Fibroblast of peridontal ligament (primary cell): Measurements from ENCODE around the gene LIME1.

Experiments used
- DNase-seq: peaks from one replicate; pipeline ENCODE4 v3.0.0-alpha.2; 2010; ENCODE audit errors: extremely low read depth

Gene LIME1

DNA sequence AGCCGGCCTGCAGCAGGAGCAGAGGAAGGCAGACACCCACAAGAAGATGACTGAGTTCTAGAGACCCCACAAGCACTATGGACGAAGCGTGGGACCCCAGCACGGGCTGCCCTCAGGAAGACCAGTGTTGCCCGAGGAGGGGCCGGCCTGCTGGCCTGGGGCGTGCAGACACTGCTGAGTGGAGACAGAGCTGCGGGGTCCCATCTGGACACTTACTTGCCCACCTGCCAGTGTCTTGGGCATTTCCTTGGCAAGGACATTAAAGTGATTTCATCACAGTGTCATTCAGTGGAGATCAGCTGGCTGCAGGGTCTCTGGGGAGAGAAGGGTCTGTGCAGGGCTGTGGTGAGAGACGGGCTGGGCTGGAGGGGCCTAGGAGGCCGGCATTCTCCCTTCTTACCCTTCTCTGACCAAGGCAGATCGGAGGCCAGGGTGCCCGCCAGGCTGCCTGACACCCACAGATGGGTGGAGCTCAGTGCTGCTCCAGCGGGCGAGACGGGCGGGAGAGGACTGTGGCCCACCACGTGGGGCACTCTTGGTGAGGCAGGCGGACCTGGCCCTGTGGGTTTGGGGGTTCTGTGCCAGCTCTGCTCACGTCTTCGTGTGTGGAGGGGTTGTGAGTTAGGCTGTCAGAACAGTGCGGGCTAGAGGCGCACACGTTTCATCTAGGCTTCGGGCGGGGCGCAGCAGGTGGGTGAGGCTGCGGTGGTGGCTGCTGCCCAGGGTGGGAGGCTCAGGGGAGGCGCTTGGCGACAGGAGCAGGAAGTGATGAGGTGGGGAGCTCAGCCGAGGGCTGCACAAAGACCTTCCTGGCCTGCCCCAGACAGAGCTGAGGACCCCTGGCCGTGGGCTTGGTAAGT is at the start of gene LIME1:
Gene LIME1, plus strand, starts transcription at position 806 of the 860 bp plus-strand sequence. CDS start 886 bp downstream, outside the sequence.
- DNase-seq, result no peak

DNA sequence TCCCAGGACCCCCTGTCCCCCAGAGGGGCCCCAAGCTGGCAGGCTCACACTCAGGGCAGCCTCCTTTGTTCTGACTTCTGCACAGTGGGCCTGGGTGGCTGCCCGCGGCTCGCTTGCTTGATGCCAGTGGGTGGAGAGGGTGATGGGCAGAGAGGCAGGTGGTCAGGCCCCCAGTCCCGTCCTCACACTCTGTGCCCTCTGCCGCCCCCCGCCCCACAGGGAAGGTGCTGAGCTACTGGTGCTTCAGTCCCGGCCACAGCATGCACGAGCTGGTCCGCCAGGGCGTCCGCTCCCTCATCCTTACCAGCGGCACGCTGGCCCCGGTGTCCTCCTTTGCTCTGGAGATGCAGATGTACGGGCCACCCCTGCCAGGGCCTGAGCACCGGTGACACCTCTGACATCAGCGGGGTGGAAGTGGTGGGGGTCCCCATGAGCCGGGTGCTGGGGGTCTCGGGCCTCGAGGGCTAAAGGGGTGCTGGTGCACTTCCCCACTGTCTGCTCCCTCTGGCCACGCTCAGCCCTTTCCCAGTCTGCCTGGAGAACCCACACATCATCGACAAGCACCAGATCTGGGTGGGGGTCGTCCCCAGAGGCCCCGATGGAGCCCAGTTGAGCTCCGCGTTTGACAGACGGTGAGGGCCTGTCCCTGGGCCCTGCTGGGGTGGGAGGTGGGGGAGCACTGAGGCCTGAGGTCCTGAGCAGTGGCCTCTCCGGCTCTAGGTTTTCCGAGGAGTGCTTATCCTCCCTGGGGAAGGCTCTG is 48.9 kb upstream of the LIME1 start:
- DNase-seq, result no peak

- no peak for DNase-seq
Observed at GRCh38 chr20:63688228-63689045, 48.0 kb upstream of the LIME1 start.

- no peak for DNase-seq
Observed at GRCh38 chr20:63689046-63690002, 47.1 kb upstream of the LIME1 start.

DNA sequence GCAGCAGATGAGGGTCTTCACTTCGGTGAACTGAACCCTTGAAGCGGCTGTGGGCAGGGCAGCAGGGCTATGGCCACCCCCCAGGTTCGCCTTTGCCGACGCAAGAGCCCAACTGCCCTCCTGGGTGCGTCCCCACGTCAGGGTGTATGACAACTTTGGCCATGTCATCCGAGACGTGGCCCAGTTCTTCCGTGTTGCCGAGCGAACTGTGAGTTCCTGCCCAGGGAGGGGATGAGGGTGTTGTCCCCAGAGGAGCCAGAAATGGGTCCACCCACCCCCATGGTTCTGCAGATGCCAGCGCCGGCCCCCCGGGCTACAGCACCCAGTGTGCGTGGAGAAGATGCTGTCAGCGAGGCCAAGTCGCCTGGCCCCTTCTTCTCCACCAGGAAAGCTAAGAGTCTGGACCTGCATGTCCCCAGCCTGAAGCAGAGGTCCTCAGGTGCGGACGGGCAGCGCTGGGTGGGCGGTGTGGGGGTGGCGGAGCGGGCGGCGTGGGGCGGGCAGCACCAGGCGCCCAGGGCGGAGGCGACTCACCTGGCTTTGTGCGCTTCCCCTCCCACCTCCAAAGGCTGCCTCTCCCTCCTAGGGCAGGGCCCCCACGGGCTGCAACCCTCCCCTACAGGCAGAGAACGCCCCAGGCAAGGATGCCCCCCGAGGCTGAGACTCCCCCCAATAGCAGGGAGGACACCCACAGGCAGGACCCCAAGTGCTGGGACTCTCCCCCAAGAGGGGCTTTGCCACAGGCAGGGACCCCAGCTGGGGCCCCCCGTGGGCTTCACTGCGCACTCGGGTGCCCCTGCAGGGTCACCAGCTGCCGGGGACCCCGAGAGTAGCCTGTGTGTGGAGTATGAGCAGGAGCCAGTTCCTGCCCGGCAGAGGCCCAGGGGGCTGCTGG is 46.2 kb upstream of the LIME1 start:
- DNase-seq, result no peak

GRCh38 chr20:63690898-63691710 is 45.4 kb upstream of the LIME1 start:
- no peak for DNase-seq

DNA sequence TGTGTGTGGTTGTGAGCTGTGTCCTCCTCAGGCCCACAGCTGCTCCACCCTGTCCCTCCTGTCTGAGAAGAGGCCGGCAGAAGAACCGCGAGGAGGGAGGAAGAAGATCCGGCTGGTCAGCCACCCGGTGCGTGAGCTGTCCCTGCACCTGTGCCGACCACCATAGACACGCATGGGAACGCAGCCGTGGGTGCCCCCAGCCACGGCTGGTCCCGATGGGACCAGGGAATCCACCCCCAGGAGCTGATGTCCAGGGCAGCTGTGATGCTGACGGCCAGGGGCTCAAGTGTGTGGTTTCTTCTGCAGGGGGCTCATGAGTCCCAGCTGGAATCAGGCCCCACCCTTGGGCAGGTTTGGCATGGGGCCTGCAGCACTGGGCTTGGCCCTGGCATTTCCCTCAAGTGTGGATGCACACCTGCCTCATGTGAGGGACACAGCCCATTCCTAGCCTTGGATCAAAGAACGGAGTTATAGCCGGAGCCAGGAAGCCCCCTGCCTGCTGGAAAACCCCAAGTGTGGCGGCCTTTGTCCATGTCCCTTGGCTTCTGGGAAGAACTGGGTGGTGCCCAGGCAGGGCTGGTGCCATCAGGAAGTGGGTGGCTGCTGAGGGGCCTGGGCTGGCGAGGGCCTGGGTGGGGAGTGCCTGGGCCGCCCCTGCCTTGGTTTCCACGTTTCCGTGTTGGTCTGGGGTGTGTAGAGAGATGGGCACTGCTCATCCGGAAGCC is 44.6 kb upstream of the LIME1 start:
- DNase-seq, result no peak

- DNase-seq, result no peak
Observed at GRCh38 chr20:63692436-63693082, 43.9 kb upstream of the LIME1 start.

GRCh38 chr20:63693083-63693732 is 43.3 kb upstream of the LIME1 start:
- DNase-seq, result no peak

GRCh38 chr20:63693733-63694583 is 42.5 kb upstream of the LIME1 start:
- DNase-seq, result no peak

GRCh38 chr20:63694584-63695423 is 41.7 kb upstream of the LIME1 start:
- no peak for DNase-seq

DNA sequence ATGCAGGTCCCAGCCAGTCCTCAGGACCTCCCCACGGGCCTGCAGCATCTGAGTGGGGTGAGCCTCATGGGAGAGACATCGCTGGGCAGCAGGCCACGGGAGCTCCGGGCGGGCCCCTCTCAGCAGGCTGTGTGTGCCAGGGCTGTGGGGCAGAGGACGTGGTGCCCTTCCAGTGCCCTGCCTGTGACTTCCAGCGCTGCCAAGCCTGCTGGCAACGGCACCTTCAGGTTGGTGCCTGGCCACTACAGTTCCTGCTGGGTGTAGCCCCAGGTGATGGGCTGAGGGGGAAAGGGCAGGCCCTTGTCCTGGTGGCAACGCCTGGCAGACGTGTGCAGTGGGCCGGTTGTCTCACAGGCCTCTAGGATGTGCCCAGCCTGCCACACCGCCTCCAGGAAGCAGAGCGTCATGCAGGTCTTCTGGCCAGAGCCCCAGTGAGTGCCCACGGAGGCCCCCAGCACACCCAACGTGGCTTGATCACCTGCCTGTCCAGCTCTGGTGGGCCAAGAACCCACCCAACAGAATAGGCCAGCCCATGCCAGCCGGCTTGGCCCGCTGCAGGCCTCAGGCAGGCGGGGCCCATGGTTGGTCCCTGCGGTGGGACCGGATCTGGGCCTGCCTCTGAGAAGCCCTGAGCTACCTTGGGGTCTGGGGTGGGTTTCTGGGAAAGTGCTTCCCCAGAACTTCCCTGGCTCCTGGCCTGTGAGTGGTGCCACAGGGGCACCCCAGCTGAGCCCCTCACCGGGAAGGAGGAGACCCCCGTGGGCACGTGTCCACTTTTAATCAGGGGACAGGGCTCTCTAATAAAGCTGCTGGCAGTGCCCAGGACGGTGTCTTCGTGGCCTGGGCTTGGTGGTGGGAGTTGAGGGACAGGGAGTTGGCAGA is 40.8 kb upstream of the LIME1 start:
- no peak for DNase-seq

- no peak for DNase-seq
Observed at GRCh38 chr20:63696306-63696627, 40.2 kb upstream of the LIME1 start.

- no peak for DNase-seq
Observed at GRCh38 chr20:63696628-63697356, 39.7 kb upstream of the LIME1 start, which contains the start of gene TNFRSF6B. TNFRSF6B (plus strand) TSS chr20:63696652; CDS start chr20:63696768, 116 bp downstream.
